Posterior vena cava (tissue), 2 donors: ENCODE measurements around the gene CCDC71. TPM values are rescaled to one million over a fixed set of nuclear protein-coding genes. Genes with fewer than 3 reads are reported as not detected.

ENCODE experiments used
- DNase-seq: peaks from one replicate; pipeline ENCODE4 v3.0.0-alpha.2; 2020; ENCODE audit warnings: low spot score
- intact Hi-C, 2 donors: fragments of 100-400 bp; cut with DNase I; formaldehyde crosslinking; loops; one replicate each; pipeline versions ENCODE4 v1.14.1 to v1.14.2; 2022 to 2023
- long read RNA-seq, 2 donors: library from polyadenylated mRNA; unstranded; transcript quantifications; one replicate each; pipeline ENCODE4 v2.0.0, GENCODE V29; 2020 to 2021
- total RNA-seq, 2 donors: library from RNA; stranded (reverse); fragmentation: NEBNext Ultra II Directional; extraction: Animal tissue kit (Norgen Biotek cat#: 25700); gene quantifications; one replicate each; pipeline ENCODE4 v1.2.1, GENCODE V29; 2021
- donor health status: DM: yes; HTN: yes; CAD: no.
- donor health status: DM: yes; HTN: yes; CAD: no.

The CCDC71 gene
- 10 to 100 TPM; 14.1 to 14.3 TPM for total RNA-seq
- long read RNA-seq, donor 1, result 0 reads
- long read RNA-seq, donor 2, partial matches to known transcripts, result 0 of 2 reads
- long read RNA-seq, donor 2, other reads (novel, unspliced or antisense), result 0 of 2 reads

DNA sequence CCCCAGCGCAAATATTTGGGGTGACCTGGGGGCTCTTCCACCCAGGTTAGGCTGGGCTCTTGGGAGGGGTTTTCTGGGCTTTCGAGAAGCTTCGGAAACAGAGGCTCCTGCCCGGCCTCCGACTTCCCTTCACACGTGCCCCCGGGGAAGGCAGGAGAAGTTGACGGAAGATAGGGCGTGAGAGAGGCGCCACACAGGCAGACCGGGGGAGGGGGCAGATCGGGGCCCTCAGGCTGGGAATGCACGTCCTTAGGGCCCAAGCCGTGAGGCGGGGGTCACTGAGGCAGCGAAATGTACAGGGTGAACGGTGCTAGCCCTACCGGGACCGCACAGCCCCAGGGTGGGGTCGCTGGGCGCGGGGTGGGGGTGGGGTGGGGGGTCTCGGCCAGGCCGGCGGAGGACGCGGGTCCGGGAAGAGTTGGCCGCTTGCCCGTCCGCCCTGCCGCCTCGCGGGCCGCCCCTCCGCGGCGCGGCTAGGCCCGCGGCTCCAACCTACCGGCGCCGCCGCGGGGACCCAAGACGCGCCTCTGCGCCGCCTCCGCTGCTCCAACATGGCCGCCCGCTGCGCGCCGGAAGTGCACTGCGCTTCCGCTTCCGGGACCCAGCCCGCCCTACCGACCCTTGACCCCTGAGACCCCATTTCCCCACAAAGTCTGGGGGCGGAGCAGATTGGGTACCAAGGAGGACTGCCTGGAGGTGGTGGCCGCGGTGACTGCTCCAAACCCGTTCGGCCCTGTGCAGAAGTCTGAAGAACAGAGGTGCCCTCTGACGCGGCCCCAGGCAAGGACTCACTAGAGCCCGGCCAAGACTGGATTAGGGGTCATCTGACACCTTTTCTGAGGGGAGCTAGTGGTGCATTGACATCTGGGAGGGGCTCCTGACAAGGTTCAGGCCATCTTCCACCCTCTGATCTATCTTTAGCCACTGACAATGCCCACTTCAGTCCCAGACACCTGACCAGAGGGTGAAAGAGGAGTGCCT, at the start of gene CCDC71:
Gene CCDC71 (minus strand): TSS at position 561 of the 981 bp plus-strand sequence. CDS start 2,123 bp downstream, outside the sequence.
- intact Hi-C loops, result loop anchor here in 1 of 2 donors (10.0 kb wide), 2 partner anchors 299 to 491 kb away; no protein-coding TSS in a partner anchor
- DNase-seq, result peak; percentile 95

DNA sequence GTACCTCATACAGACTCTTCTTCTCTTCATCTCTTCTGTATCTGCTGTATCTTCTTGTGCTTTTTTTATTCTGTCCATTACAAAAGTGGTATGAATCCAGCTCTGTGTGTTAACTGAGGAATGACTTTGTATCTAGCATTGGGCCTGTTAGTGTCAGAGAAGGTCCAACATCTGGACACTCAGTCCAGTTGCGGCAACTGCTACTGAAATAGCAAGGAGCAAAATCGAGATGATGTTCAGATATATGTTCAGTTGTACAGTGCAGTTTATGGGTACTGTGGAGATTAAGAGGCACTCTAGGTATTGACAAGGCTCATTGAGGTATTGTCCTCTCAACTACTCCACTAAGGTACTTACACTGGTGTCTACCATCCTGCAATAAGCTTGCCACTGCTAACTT, 47.9 kb upstream of the CCDC71 start:
- intact Hi-C loops, result no loop called here
- DNase-seq, result no peak

DNA sequence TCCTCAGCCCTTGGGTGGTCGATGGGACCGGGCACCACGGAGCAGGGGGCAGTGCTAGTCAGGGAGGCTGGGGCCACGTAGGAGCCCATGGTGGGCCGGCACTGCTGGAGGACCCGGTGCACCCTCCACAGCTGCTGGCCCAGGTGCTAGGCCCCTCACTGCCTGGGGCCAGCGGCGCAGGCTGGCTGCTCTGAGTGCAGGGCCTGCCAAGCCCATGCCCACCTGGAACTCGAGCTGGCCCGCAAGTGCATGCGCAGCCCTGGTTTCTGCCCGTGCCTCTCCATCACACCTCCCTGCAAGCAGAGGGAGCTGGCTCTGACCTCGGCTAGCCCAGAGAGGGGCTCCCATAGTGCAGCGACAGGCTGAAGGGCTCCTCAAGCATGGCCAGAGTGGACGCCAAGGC, 47.4 kb upstream of the CCDC71 start:
- DNase-seq, result no peak
- intact Hi-C loops, result no loop called here

DNA sequence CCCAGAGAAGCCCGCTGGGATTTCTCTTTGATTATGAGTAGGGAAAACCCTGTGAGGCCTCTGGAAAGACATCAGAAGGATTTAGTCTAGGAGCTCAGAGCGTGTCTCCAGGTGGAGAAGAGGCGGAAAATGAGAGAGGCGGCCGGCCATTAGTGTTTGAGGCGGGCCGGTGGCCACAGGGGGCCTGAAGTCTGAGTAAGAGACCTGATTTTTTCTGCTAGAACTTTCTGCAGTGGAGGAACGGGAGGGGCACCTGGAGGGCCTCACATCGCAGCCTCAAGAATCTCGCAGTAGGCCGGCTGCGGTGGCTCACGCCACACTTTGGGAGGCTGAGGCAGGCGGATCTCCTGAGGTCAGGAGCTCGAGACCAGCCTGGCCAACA, 33.8 kb upstream of the CCDC71 start:
- peak; percentile 76 for DNase-seq
- intact Hi-C loops, result no loop called here

DNA sequence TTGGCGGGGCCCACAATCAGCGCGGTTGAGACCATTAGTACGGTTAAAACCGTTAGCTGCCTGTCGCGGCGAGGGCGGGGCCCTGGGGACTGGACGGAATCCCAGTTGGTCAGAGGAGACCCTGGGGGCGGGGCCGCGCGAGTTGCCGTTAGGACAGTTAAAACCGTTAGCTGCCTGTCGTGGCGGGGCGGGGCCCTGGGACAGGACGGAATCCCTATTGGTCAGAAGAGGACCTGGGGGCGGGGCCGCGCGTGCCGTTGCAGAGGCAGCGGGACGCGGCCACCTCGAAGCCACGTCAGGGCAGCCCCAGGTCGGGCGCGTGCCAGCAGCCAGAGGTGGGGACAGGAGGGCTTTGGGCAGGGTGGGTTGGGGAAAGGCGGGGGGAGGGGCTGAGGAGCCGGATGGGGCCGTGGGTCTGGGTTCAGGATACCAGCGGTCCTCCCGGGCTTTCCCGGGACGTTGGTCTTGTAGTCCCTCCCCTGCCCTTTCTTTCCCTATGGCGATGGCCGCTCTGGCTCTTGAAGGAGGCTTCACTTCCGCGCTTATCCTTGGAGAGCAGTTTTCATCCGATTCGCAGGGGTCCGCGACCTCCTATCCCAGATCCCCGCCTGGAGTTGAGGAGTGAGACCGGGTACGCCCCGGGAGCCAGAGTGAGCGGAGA, 33.2 kb upstream of the CCDC71 start:
- DNase-seq, result peak; percentile 98
- intact Hi-C loops, result no loop called here

DNA sequence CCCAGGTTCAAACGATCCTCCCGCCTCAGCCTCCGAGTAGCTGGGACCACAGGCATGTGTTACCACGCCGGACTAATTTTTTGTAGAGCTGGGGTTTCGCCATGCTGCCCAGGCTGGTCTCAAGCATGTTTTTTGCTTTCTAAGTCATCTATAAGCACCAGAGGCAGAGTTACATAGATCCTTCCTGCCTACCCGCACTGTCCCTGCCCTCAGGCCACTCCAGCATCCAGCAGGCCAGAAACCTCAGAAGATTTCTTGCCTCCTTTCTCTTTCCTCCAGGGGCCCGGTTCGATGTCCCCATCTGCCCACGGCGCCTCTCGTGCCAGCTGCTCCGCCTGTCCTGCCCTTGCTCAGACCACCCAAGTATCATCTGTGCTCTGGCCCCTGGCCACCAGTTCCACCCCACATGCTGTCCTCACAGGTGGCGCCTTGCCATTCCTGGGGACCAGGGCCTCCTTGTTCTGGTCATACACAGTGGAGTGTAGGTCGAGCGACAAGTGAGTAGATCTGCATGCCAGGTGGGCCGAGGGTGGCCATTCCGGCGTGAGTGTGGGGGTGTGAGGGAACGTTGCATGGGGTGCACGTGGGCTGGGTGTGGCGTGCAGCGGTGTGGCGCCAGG, 32.6 kb upstream of the CCDC71 start:
- intact Hi-C loops, result no loop called here
- DNase-seq, result peak; percentile 43

DNA sequence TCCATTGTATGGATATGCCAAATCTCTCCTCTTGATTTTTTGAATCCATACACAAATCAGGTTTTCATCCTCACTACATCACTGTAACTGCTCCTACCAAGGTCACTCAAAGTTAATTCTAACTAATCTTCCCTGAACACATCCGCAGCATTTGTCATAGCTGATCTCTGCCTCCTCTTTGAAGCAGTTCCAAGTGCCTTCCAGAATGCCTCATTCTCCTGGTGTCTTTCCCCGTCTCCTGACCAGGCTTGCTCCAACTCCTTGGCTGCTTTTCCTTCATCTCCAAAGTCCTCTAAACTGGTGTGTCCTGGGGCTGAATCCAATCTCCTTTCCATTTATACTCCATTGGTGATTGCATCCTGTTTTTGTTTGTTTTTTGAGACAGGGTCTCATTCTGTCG, 32.0 kb upstream of the CCDC71 start:
- intact Hi-C loops, result no loop called here
- peak; percentile 5 for DNase-seq

DNA sequence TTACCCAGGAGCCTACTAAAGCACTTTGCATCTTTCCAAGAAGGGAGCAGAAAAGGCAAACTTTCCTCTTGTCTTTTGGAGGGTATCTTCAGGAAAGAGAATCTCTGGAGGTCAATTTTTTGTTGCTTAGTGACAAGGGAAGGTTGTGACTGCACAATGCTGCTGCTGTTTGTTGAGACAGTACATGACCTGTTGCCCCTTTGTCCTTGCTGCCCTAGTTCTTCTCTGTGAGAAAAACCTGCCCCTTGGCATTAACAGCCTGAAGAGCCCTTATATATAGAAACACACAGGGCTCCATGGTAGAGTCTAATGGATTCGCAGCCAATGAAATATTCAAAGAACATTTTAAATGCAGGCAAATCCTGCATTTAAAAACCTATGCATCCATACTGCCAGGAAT, 25.6 kb upstream of the CCDC71 start:
- DNase-seq, result no peak
- intact Hi-C loops, result no loop called here

DNA sequence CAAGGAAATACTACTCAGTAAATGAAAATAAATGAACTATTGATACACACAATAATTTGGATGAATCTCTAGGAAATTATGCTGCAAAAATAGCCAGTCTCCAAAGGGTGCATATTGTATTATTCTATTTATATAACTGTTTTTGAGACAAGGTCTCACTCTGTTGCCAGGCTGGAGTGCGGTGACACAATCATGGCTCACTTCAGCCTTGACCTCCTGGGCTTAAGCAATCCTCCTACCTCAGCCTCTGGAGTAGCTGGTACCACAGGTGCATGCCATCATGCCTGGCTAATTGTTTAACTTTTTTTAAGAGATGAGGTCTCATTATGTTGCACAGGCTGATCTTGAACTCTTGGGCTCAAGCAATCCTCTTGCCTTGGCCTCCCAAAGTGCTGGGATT, 17.7 kb upstream of the CCDC71 start:
- no peak for DNase-seq
- intact Hi-C loops, result no loop called here

DNA sequence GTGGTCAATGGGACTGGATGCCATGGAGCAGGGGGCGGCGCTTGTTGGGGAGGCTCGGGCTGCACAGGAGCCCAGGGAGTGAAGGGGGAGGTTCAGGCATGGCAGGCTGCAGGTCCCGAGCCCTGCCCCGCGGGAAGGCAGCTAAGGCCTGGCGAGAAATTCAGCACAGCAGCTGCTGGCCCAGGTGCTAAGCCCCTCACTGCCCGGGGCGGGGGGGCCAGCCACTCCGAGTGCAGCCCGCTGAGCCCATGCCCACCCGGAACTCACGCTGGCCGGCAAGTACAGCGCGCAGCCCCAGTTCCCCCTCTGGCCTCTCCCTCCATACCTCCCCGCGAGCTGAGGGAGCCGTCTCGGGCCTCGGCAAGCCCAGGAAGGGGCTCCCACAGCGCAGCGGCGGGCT, 16.6 kb upstream of the CCDC71 start:
- intact Hi-C loops, result no loop called here
- no peak for DNase-seq

DNA sequence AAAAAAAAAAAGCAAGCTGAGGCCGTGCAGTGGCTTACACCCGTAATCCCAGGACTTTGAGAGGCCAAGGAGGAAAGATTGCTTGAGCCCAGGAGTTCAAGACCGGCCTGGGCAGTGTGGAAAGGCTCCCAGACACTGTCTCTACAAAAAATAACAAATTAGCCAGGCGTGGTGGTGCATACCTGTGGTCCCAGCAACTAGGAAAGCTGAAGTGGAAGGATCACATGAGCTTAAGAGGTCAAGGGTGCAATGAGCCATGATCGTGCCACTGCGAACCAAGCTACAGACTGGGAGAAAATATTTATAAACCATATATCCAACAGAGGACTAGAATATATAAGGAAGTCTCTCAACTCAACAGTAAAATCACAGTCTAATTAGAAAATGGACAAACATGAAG, 15.2 kb upstream of the CCDC71 start:
- no peak for DNase-seq
- intact Hi-C loops, result no loop called here

DNA sequence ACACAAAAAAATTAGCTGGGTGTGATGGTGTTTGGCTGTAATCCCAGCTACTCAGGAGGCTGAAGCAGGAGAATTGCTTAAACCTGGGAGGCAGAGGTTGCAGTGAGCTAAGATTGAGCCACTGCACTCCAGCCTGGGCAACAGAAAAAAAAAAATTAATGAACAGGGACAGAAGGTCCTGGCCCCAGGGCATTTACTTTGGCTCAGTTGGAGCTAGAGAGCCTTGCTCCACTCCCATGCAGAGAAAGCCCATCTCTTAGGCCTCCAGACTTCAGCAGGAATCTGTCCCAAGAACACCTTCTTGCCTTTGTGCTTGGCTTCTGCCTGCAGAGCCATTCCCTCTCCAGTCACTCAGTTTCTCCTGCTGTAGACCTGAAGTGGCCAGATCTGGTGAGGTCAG, 14.0 kb upstream of the CCDC71 start:
- intact Hi-C loops, result no loop called here
- DNase-seq, result no peak

DNA sequence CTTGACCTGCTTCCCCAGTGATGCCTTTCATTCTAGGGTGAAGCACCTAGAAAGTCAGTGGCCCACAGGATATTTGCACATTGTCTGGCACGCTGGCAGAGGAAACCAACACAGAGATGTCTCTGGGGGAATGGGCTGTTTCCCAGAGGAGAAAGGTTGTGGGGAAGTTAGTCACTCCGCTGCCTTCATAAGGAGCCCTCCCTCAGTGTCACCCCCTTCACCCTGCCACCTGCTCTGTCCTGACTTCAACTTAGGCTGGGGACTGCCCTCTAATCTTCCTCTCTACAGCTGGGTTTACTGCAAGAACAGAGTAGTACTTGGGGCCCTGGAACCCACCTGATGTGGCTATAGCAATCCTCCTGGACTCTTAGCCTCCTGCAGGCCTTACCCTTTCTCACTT, 10.9 kb upstream of the CCDC71 start:
- intact Hi-C loops, result no loop called here
- DNase-seq, result no peak

DNA sequence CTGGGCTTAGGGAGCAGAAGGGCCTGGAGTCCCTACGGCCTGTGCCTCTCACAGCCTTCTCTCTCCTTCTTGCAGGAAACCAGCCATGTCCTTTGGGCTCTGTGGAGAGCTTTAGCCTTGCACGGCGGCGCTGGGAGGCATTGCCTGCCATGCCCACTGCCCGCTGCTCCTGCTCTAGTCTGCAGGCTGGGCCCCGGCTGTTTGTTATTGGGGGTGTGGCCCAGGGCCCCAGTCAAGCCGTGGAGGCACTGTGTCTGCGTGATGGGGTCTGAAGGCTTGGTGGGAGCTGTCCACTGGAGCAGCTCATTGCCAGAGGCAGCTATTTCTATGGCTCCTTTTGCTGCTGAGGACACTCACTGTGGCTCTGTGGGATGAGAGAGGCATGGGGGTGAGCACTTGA, 9.4 kb upstream of the CCDC71 start:
- intact Hi-C loops, result no loop called here
- no peak for DNase-seq

DNA sequence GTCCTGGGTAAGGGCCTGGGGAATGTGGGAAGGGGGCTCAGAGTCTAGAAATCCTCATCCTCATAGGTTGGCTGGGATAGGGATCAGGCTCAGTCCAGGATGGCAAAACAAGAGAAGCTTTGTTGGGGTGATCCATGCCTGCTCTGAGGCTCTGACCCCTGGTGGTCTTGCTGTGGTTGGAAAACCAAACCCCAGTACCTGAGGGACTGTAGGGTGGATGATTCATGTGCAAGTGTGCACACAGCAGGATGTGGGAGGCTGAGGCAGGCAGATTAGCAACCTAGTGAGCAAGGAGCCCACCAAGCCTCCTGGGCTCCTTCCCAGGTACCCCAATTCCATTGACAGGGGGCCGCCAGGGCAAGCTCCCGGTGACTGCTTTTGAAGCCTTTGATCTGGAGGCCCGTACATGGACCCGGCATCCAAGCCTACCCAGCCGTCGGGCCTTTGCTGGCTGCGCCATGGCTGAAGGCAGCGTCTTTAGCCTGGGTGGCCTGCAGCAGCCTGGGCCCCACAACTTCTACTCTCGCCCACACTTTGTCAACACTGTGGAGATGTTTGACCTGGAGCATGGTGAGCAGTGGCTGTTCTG, 8.4 kb upstream of the CCDC71 start:
- intact Hi-C loops, result no loop called here
- DNase-seq, result no peak

DNA sequence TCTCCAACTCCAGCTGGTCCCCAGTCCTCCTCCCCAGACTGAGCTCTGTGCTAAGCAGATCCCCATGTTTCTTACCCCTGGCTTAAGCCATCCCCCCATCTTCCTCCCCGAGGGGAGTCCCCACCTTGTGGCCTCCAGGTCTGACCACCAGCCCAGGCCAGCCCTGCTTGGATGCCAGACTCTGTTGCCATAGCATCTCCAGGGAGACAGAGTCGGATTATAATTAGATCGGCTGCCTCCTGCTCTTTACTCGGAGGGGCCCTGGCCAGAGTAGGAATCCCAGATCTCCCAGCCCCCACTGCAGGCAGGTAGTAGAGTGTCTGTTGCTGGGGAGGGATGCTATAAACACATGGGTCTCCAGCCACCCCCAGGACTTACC, 7.7 kb upstream of the CCDC71 start:
- DNase-seq, result no peak
- intact Hi-C loops, result no loop called here

DNA sequence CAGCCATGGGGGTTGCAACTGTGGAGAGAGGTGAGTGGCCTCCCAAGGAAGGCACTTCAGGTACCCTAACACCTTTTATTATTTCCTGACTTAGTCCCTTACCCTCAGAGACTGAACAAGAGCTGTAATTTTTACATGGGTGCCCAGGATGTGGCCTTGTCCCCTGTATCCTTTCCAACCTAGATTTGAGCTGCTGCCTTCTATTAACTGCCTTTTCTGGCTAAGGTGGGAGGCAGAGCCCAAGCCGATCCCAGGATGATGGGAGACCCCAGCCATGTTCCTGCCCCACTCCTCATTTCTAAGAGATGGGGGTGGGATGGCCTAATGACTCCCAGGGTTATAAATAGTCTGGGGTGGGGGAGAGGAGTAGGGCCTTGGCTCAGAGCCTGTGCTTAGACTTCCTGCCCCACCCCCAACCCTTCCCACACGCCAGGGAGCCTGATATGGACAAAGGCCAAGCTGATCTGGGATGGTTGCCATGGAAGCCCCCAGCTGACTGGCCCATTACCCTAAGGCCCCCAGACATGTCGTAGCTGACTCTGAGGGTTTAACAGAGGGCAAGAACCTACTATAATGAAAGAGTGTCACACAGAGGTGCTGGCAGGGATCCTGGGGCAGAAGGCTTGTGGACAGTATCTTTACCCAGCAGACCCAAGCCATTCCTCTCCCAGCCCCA, 7.1 kb upstream of the CCDC71 start:
- intact Hi-C loops, result no loop called here
- no peak for DNase-seq

DNA sequence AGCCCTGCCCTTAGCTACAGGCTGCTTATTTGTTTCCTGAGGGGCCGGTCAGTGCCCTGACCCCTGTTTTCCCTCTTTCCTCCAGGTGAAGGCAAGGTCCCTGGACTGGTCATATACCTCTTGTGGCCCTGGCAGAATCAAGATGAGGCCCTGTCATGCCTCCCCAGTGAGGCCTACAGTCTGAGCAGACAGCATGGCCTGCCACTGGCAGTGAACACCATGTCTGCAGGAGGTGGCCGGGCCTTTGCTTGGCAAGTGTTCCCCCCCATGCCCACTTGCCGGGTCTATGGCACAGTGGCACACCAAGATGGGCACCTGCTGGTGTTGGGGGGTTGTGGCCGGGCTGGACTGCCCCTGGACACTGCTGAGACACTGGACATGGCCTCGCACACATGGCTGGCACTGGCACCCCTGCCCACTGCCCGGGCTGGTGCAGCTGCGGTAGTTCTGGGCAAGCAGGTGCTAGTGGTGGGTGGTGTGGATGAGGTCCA, 6.5 kb upstream of the CCDC71 start:
- DNase-seq, result no peak
- intact Hi-C loops, result no loop called here
